Umbilical cord (tissue), 2 donors: ENCODE measurements around the gene DDX49. TPM values are rescaled to one million over a fixed set of nuclear protein-coding genes. Genes with fewer than 3 reads are reported as not detected.

ENCODE experiments used
- DNase-seq: peaks from one replicate; pipeline ENCODE4 v3.0.0-alpha.2; 2015; ENCODE audit warnings: low spot score
- total RNA-seq: library from RNA; depleted of rRNA; stranded (reverse); fragments of >200 nt; gene quantifications from one replicate; pipeline ENCODE4 v1.2.3, GENCODE V29; 2014; ENCODE audit warnings: low replicate concordance; ENCODE audit not compliant: insufficient read depth

DDX49 gene
- total RNA-seq, 1 donor from 2014 or later = 39.5 TPM

GRCh38 chr19:18972301-18972811 lies 52.8 kb downstream of the DDX49 start:
- DNase-seq = peak; percentile 47

DNA sequence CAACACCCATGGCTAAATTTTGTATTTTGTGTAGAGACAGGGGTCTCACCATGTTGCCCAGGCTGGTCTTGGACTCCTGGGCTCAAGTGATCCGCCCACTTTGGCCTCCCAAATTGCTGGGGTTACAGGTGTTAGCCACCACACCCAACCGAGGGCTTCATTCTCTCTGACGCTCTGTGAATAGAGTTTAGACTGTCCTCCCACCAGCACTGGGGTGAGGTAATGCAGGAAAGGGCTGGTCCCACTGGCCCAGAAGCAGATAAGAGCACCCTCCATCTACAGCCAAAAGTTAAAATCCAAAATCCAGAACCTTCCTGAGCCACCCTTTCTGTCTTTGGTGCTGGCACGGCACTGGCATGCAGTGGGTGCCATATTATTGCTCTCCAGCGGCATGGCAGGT lies 53.3 kb downstream of the DDX49 start:
- DNase-seq = no peak

GRCh38 chr19:18975011-18975410 lies 55.5 kb downstream of the DDX49 start:
- no peak for DNase-seq

DNA sequence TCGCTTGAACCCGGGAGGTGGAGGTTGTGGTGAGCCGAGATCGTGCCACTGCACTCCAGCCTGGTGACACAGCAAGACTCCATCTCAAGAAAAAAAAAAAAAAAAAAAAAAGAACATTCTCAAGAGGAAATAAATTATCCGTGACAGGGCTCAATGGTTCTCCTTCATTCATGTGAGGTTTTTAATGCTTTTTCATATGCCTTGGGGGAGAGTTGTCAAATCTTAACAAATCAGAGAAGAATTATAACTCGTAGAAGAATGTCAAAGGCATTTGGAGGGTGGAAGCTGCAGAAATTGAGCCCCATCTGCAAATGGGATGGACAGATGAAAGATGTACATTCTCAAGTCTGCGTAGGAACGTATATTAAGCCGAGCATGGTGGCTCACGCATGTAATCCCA lies 56.4 kb downstream of the DDX49 start:
- no peak for DNase-seq

Other genes starting within 250 kb of the DDX49 start
- gene CRTC1, start 236.0 kb upstream of the DDX49 start, total RNA-seq = 1.4 TPM
- 162 TPM for gene COMP, start 128.4 kb upstream of the DDX49 start, total RNA-seq
- gene UPF1, start 87.8 kb upstream of the DDX49 start, total RNA-seq = 47.7 TPM
- not detected for gene CERS1, start 23.6 kb upstream of the DDX49 start, total RNA-seq
- 77.0 TPM for gene COPE, start 328 bp upstream of the DDX49 start, total RNA-seq
- 31.3 TPM for gene HOMER3, start 21.5 kb downstream of the DDX49 start, total RNA-seq
- 32.7 TPM for gene SUGP2, start 113.8 kb downstream of the DDX49 start, total RNA-seq
- 19.3 TPM for gene ARMC6, start 113.9 kb downstream of the DDX49 start, total RNA-seq
- 13.2 TPM for gene SLC25A42, start 144.3 kb downstream of the DDX49 start, total RNA-seq
- gene TMEM161A, start 218.8 kb downstream of the DDX49 start, total RNA-seq = 6.7 TPM